H1 (cell line): Measurements from ENCODE around the gene ADAMTS6. TPM values are rescaled to one million over a fixed set of nuclear protein-coding genes. Genes with fewer than 3 reads are reported as not detected.

Experiments
- CTCF ChIA-PET: fragments of 300-600 bp; sonication (Branson Sonifier 250); formaldehyde crosslinking; loops from one replicate; lab custom pipeline; 2021; ENCODE audit not compliant: partially characterized antibody; lab: Charles Lee
- POLR2A ChIA-PET: fragments of 300-600 bp; sonication (Branson Sonifier 250); formaldehyde crosslinking; loops from one replicate; lab custom pipeline; 2021; ENCODE audit warnings: inconsistent platforms; ENCODE audit not compliant: partially characterized antibody; lab: Charles Lee
- DNase-seq, 2 experiments: peaks; one replicate each; pipeline versions ENCODE4 v3.0.0 to v3.0.0-alpha.2; 2010 to 2022; ENCODE audit warnings: low spot score in 2 of 2, low read depth in 1 of 2, mixed read lengths in 1 of 2
- FAIRE-seq: peaks from 2 replicates; lab custom pipeline; 2011; peaks lifted over from hg19 to GRCh38; lab: Jason Lieb, UNC
- H2AFZ ChIP-seq: 2 replicates; pipeline ENCODE4 v1.8.1; 2012; ENCODE audit warnings: low read length, inconsistent platforms
- H2AK5ac ChIP-seq: 2 replicates; pipeline ENCODE4 v1.6.1; 2013; ENCODE audit warnings: low read depth, low read length
- H2BK120ac ChIP-seq: replicated peaks from 2 replicates; pipeline ENCODE3; 2013; ENCODE audit warnings: low read depth, low read length, inconsistent platforms
- H2BK12ac ChIP-seq: 2 replicates; pipeline ENCODE4 v1.6.1; 2013; ENCODE audit warnings: low read depth, low read length
- H2BK15ac ChIP-seq: 2 replicates; pipeline ENCODE4 v1.6.1; 2013; ENCODE audit warnings: low read length
- H2BK20ac ChIP-seq: 2 replicates; pipeline ENCODE4 v1.6.1; 2013; ENCODE audit warnings: low read length
- H2BK5ac ChIP-seq: 2 replicates; pipeline ENCODE4 v1.6.1; 2013; ENCODE audit warnings: low read depth, low read length
- H3K14ac ChIP-seq: 2 replicates; pipeline ENCODE4 v1.6.1; 2013; ENCODE audit warnings: inconsistent platforms; ENCODE audit not compliant: insufficient read length
- H3K18ac ChIP-seq: 2 replicates; pipeline ENCODE4 v1.6.1; 2013; ENCODE audit warnings: low read length; ENCODE audit errors: extremely low read depth
- H3K23ac ChIP-seq: 2 replicates; pipeline ENCODE4 v1.6.1; 2013; ENCODE audit warnings: inconsistent platforms; ENCODE audit not compliant: insufficient read length
- H3K23me2 ChIP-seq: 2 replicates; pipeline ENCODE4 v1.6.1; 2013; ENCODE audit warnings: low read depth, low read length
- H3K27ac ChIP-seq: 2 replicates; pipeline ENCODE4 v1.6.1; 2011; ENCODE audit warnings: low read depth, low read length, inconsistent platforms
- H3K27me3 ChIP-seq, 4 experiments: replicated peaks in 1 of 4; 1 replicate in 1 of 4; 2 replicates in 3 of 4; pipeline versions ENCODE4 v1.6.1 to v1.8.1; 2011 to 2013; ENCODE audit warnings: low read length in 3 of 4, mild to moderate bottlenecking in 3 of 4, inconsistent platforms in 2 of 4, mixed read lengths in 2 of 4, moderate library complexity in 1 of 4; ENCODE audit not compliant: control insufficient read depth in 3 of 4, insufficient read depth in 3 of 4; ENCODE audit errors: extremely low read depth in 1 of 4
- H3K36me3 ChIP-seq, 4 experiments: 2 replicates each; pipeline versions ENCODE4 v1.6.1 to v1.8.1; 2011 to 2013; ENCODE audit warnings: mild to moderate bottlenecking in 4 of 4, low read length in 3 of 4, moderate library complexity in 2 of 4, control low read depth in 1 of 4, inconsistent platforms in 1 of 4; ENCODE audit not compliant: insufficient read depth in 4 of 4, control insufficient read depth in 2 of 4
- H3K4ac ChIP-seq: replicated peaks from 2 replicates; pipeline ENCODE3; 2013; ENCODE audit warnings: low read length, low read depth, mixed read lengths, inconsistent platforms; ENCODE audit not compliant: insufficient read length
- H3K4me1 ChIP-seq, 4 experiments: replicated peaks in 1 of 4; 1 replicate in 1 of 4; 2 replicates in 3 of 4; pipeline versions ENCODE4 v1.6.1 to v1.8.1; 2011 to 2013; ENCODE audit warnings: low read length in 3 of 4, inconsistent platforms in 2 of 4, mixed read lengths in 1 of 4; ENCODE audit not compliant: insufficient read depth in 4 of 4, control insufficient read depth in 3 of 4
- H3K4me2 ChIP-seq, 2 experiments: 2 replicates each; pipeline versions ENCODE4 v1.6.1 to v1.8.1; 2011 to 2013; ENCODE audit warnings: low read depth in 2 of 2, low read length in 2 of 2, control low read depth in 1 of 2, inconsistent platforms in 1 of 2, mild to moderate bottlenecking in 1 of 2; ENCODE audit not compliant: insufficient read depth in 1 of 2
- H3K4me3 ChIP-seq, 4 experiments: fragments of 200-600, 300-600 bp in 1 of 4; sonication (generic), shearing (Covaris generic), sonication (Bioruptor Twin) in 1 of 4; 2 replicates each; pipeline versions ENCODE4 v1.5.1 to v1.8.1; 2011 to 2016; ENCODE audit warnings: low read length in 4 of 4, low read depth in 3 of 4, control low read depth in 2 of 4, inconsistent platforms in 2 of 4, mild to moderate bottlenecking in 2 of 4, mixed read lengths in 1 of 4, moderate library complexity in 1 of 4; ENCODE audit not compliant: insufficient read depth in 2 of 4; ENCODE audit errors: extremely low read depth in 1 of 4
- H3K56ac ChIP-seq: replicated peaks from 2 replicates; pipeline ENCODE3; 2013; ENCODE audit warnings: low read depth, mild to moderate bottlenecking, mixed read lengths, low read length, inconsistent platforms; ENCODE audit not compliant: insufficient read length
- H3K79me1 ChIP-seq: 2 replicates; pipeline ENCODE4 v1.6.1; 2013; ENCODE audit warnings: low read depth, low read length, control low read depth
- H3K79me2 ChIP-seq, 2 experiments: 2 replicates each; pipeline versions ENCODE4 v1.6.1 to v1.8.1; 2012 to 2013; ENCODE audit warnings: low read length in 2 of 2, mild to moderate bottlenecking in 2 of 2, inconsistent platforms in 1 of 2; ENCODE audit not compliant: insufficient read depth in 2 of 2, control insufficient read depth in 1 of 2
- H3K9ac ChIP-seq, 4 experiments: replicated peaks in 1 of 4; 1 replicate in 1 of 4; 2 replicates in 3 of 4; pipeline versions ENCODE4 v1.6.1 to v1.8.1; 2011 to 2013; ENCODE audit warnings: low read depth in 3 of 4, low read length in 3 of 4, control low read depth in 2 of 4, mild to moderate bottlenecking in 2 of 4, moderate library complexity in 2 of 4, inconsistent platforms in 1 of 4; ENCODE audit errors: extremely low read depth in 1 of 4
- H3K9me3 ChIP-seq, 2 experiments: 2 replicates each; pipeline versions ENCODE4 v1.6.1 to v1.8.1; 2012 to 2013; ENCODE audit warnings: mild to moderate bottlenecking in 2 of 2, moderate library complexity in 2 of 2, control low read depth in 1 of 2, inconsistent platforms in 1 of 2, low read depth in 1 of 2, low read length in 1 of 2, mixed read lengths in 1 of 2; ENCODE audit not compliant: insufficient read depth in 2 of 2
- H4K20me1 ChIP-seq, 2 experiments: replicated peaks in 1 of 2; 2 replicates each; pipeline versions ENCODE3 to v1.8.1; 2011 to 2013; ENCODE audit warnings: inconsistent platforms in 2 of 2, low read length in 2 of 2, mild to moderate bottlenecking in 1 of 2; ENCODE audit not compliant: insufficient read depth in 2 of 2, control insufficient read depth in 1 of 2
- H4K5ac ChIP-seq: 2 replicates; pipeline ENCODE4 v1.6.1; 2013; ENCODE audit warnings: low read length, low read depth, mixed read lengths, inconsistent platforms; ENCODE audit not compliant: insufficient read length
- H4K8ac ChIP-seq: 2 replicates; pipeline ENCODE4 v1.8.0; 2013; ENCODE audit warnings: mild to moderate bottlenecking, moderate library complexity, low read length, inconsistent platforms; ENCODE audit not compliant: insufficient read depth; ENCODE audit errors: extremely low read depth
- H4K91ac ChIP-seq: replicated peaks from 2 replicates; pipeline ENCODE3; 2013; ENCODE audit warnings: low read length, mixed read lengths, inconsistent platforms; ENCODE audit not compliant: insufficient read length
- ATF3 ChIP-seq: IDR thresholded peaks from 2 replicates; pipeline ENCODE4 v1.6.1; 2011; ENCODE audit warnings: low read depth, mild to moderate bottlenecking, low read length; ENCODE audit not compliant: insufficient read depth
- CTBP2 ChIP-seq: IDR thresholded peaks from 2 replicates; pipeline ENCODE4 v1.7.0; 2011; ENCODE audit warnings: borderline replicate concordance, mild to moderate bottlenecking, moderate library complexity, mixed read lengths, low read length; ENCODE audit not compliant: insufficient read depth, insufficient read length
- JUN ChIP-seq: IDR thresholded peaks from 2 replicates; pipeline ENCODE4 v1.6.1; 2011; ENCODE audit warnings: low read depth, mild to moderate bottlenecking, improper control_type of control experiment, low read length
- MAX ChIP-seq: IDR thresholded peaks from 2 replicates; pipeline ENCODE4 v1.6.1; 2012; ENCODE audit warnings: inconsistent platforms
- RXRA ChIP-seq: IDR thresholded peaks from 2 replicates; pipeline ENCODE4 v1.6.1; 2011; ENCODE audit warnings: low read depth, mild to moderate bottlenecking, low read length, moderate library complexity; ENCODE audit not compliant: insufficient read depth
- SAP30 ChIP-seq: fragments of 300-600 bp; sonication (generic); IDR thresholded peaks from 2 replicates; pipeline ENCODE4 v1.7.1; 2012; ENCODE audit warnings: low read length, moderate library complexity, mild to moderate bottlenecking, inconsistent platforms; ENCODE audit not compliant: insufficient read depth, insufficient replicate concordance
- SIN3A ChIP-seq, 2 experiments: IDR thresholded peaks in 1 of 2; conservative IDR thresholded peaks in 1 of 2; 2 replicates each; pipeline ENCODE4 v1.6.1; 2011 to 2012; ENCODE audit warnings: low read length in 2 of 2, improper control_type of control experiment in 1 of 2, low read depth in 1 of 2, mild to moderate bottlenecking in 1 of 2
- SIRT6 ChIP-seq: IDR thresholded peaks from one replicate; pipeline ENCODE4 v1.7.1; 2012; ENCODE audit warnings: low read length, inconsistent platforms
- WGBS, 2 experiments: shearing (Covaris generic) in 1 of 2; methylation state at CpG; one replicate each; pipeline versions ENCODE4 v1.1.6 to v1.1.7; 2013 to 2015; ENCODE audit warnings: low lambda C conversion rate in 2 of 2, mixed read lengths in 2 of 2, inconsistent platforms in 1 of 2, low coverage in 1 of 2, missing lambda C conversion rate in 1 of 2; ENCODE audit not compliant: insufficient replicate concordance in 2 of 2, insufficient coverage in 1 of 2, insufficient read length in 1 of 2; ENCODE audit errors: extremely low coverage in 1 of 2, missing lambda C conversion rate in 1 of 2; 5-methylcytosine and 5-hydroxymethylcytosine counted together
- polyA plus RNA-seq, 7 experiments: library from polyadenylated mRNA; depleted of rRNA in 3 of 7; stranded (reverse) in 5 of 7; unstranded in 2 of 7; fragments of >200 nt in 5 of 7; fragments of 200-250 nt in 2 of 7; gene quantifications; 1 replicate in 5 of 7; 2 replicates in 1 of 7; 4 replicates in 1 of 7; pipeline versions ENCODE4 v1.2.1 to v1.2.3, GENCODE V29; 2011 to 2013; ENCODE audit warnings: missing spikeins in 2 of 7, mixed read lengths in 2 of 7
- total RNA-seq: library from RNA; stranded (reverse); fragmentation: NEBNext Ultra II Directional; extraction: Animal tissue kit (Norgen Biotek cat#: 25700); gene quantifications from 2 replicates; pipeline ENCODE4 v1.2.1, GENCODE V29; 2021

The ADAMTS6 gene
- total and polyA plus RNA-seq, 2 of the 8 experiments (the other 6 are each of a cell fraction or from before 2014, with no cell fraction given) = 0.74 to 2.4 TPM

- Histone ChIP-seq H3K18ac (no peak overlapping the region), H2BK5ac (no peak overlapping the region), H3K4me3 (no peak overlapping the region), H3K79me2 (no peaks in the 10 kb centered on the region), H3K14ac (no peak overlapping the region), H2BK120ac (no peak overlapping the region), H3K4ac (no peak overlapping the region), H2AFZ (no peak overlapping the region), H3K4me1 (no peaks in the 10 kb centered on the region), H2BK15ac (no peak overlapping the region), H4K5ac (no peak overlapping the region), H4K91ac (no peak overlapping the region), H3K56ac (no peak overlapping the region), H4K8ac (no peak overlapping the region), H4K20me1 (no peaks in the 10 kb centered on the region), H2AK5ac (no peak overlapping the region), H3K23ac (no peak overlapping the region), H3K79me1 (no peaks in the 10 kb centered on the region), H3K9ac (no peak overlapping the region), H3K23me2 (no peaks in the 10 kb centered on the region), H2BK12ac (no peak overlapping the region), H3K27ac (no peak overlapping the region), H3K27me3 (no peaks in the 10 kb centered on the region; a peak in 1 of 7 replicates), H3K4me2 (no peak overlapping the region), H3K9me3 (no peaks in the 10 kb centered on the region), H2BK20ac (no peak overlapping the region), H3K36me3 (no peaks in the 10 kb centered on the region)
- WGBS, 2 experiments = 98% methylated on average over 2 of the region's 2 CpGs; no CpG with 5 or more reads in 1 of the 2 experiments
- ChIA-PET POLR2A (no interaction called here), CTCF (interaction anchor here (1.0 kb wide), 1 partner anchor 56 kb away, joined by 3 read pairs; no protein-coding TSS in a partner anchor)
- no peak for FAIRE-seq
- DNase-seq = no peak
- TF ChIP-seq SIRT6 (no peak), RXRA (no peak), MAX (no peak), CTBP2 (no peak), SAP30 (no peak), JUN (no peak), ATF3 (no peak), SIN3A (conservative IDR thresholded peaks at IDR 0.05 in 1 of 2, IDR thresholded peaks at IDR 0.05 in 1 of 2; ENCODE audit: low read depth in 1 of 2, low read length in 2 of 2) (no peak)
Observed at GRCh38 chr5:65156933-65157332, 324.8 kb downstream of the ADAMTS6 start.
